Epidermal melanocyte (primary cell): Measurements from ENCODE around the gene TMEM86A.

Experiments used
- DNase-seq: peaks from one replicate; pipeline ENCODE4 v3.0.0; 2011; ENCODE audit warnings: low spot score; ENCODE audit not compliant: insufficient read length

TMEM86A gene

GRCh38 chr11:18699848-18700261, 1.3 kb downstream of the TMEM86A start:
- DNase-seq, result no peak

GRCh38 chr11:18700375-18700774, 1.8 kb downstream of the TMEM86A start:
- no peak for DNase-seq

DNA sequence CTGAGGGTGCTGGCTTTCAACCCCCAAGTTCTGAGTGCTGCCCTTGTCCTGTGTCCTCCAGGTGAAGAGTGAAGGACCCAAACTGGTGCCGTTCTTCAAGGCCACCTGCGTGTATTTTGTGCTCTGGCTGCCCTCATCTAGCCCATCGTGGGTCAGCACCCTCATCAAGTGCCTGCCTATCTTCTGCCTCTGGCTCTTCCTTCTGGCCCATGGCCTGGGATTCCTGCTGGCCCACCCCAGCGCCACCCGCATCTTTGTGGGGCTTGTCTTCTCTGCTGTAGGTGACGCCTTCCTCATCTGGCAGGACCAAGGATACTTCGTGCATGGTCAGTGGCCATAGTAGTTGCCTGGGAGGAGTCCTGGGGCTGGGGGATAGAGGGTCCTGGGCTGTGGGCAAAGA, 2.3 kb downstream of the TMEM86A start:
- DNase-seq, result no peak

- no peak for DNase-seq
Measured at GRCh38 chr11:18701614-18702216, 3.1 kb downstream of the TMEM86A start.

GRCh38 chr11:18703001-18703763, 4.6 kb downstream of the TMEM86A start:
- no peak for DNase-seq

DNA sequence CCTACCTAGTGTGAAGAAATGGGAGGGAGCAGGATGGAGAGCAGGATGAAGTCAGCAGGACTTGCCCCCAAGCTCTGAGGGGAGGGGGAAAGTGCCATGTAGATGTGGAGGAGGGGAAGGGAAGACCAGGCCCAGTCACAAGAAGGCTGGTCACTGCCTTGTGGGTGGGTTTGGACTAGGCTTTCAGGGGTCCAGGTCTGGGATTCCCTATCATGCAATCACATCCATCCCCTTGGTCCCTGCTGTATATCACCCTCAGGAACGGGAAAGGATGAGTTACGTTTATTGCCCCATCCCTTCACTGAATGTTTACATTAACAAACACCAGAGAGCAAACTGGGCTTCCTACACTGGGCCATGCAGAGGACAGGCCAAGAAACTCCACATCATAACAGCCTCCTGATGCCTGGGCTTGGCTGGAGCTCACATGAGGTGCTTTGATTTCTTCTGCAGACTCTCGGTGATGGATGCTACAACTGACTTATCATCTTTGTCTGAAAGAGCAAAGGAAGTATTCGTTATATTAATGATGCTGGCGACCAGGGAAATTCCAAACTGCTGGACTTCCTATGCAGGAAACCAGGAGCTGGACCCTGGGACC, 5.6 kb downstream of the TMEM86A start:
- no peak for DNase-seq

DNA sequence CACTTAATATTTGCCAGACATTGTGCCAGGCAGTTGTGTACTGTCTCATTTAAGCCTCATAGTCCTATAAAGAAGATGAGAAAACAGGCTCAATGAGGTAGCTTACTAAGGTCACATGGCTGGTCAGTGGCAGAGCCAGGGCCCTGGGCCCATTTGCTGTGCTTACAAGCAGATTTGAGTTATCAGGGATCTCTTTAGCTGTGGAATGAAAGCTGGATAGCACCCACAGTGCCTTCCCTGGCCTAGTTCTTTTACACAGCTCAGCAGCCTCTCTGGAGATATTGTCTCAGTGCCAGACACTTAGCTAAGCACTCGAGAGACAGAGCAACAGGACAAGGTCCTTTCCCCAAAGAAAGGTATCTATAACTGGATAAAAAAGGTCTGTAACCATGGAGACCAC, 6.1 kb downstream of the TMEM86A start:
- no peak for DNase-seq

DNA sequence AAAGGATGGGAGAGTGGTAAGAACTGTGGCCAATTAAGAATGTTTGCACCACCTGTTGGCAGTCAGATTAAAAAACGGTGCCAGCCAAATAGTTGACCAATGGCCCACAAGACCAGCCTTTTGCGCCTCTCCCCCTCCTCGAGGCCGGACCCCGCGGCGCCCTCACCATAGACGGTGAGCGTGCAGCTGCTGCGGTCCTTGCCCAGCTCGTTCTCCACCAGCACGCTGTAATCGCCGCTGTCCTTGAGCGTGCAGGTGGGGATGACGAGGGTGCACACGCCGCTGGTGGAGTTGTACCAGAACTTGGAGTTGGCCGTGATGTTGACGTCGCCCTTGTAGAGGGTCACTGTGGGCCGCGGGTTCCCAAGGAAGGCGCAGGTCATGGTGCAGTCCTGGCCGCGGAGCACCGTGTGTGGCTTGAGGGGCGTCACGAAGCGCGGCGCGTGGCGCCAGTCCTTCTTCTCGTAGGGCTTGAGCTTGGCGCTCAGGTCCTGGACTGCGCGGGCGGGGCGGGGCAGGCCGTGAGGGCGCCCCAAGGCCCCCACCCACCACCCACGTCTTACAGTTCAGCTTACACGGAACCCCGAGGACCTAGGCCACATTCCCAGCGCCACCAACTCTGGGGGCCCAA, 7.2 kb downstream of the TMEM86A start:
- no peak for DNase-seq

GRCh38 chr11:18706330-18707243, 8.0 kb downstream of the TMEM86A start:
- peak; percentile 74 for DNase-seq

DNA sequence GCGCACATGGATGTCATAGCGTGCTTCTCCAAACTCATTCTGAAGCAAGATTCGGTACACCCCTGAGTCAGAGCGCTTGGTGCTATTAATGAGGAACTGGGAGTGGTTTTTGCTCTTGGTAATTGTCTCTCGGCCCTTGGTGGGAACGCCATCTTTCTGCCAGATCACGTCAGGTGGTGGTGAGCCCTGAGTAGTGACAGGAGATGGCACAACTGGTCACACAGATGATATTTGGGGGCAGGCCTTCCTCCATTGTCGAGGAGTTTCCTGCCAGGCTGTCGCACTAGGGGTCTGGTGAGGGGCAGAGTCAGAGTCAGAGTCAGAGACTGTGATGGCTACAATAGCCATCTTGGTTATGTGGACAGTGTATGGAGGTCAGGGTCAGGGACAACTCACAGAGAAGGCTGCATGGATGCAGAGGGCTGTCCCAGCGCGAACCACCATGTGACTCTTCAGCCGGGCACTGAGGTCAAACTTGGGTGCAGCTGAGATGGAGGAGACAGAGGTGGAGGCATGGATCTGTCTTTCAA, 9.3 kb downstream of the TMEM86A start:
- no peak for DNase-seq

DNA sequence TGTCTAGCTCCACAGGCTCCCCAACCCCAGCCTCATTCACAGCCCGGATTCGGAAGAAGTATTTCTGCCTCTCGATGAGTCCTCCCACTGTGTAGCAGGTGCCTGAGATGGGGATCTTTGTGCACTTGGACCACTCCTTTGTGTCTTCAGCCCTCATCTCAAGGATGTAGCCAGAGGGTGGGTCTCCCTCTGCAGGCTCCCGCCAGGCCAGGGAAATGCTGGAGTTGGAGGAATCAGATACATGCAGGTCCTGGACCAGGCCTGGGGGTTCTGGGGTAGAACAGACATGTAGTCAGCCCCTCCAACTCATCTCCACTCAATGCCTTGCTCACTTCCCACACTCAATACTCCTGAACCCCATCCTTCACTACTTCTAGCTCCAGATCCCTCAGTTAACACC, 10.8 kb downstream of the TMEM86A start:
- DNase-seq, result no peak

GRCh38 chr11:18710545-18710944, 12.0 kb downstream of the TMEM86A start:
- DNase-seq, result no peak

DNA sequence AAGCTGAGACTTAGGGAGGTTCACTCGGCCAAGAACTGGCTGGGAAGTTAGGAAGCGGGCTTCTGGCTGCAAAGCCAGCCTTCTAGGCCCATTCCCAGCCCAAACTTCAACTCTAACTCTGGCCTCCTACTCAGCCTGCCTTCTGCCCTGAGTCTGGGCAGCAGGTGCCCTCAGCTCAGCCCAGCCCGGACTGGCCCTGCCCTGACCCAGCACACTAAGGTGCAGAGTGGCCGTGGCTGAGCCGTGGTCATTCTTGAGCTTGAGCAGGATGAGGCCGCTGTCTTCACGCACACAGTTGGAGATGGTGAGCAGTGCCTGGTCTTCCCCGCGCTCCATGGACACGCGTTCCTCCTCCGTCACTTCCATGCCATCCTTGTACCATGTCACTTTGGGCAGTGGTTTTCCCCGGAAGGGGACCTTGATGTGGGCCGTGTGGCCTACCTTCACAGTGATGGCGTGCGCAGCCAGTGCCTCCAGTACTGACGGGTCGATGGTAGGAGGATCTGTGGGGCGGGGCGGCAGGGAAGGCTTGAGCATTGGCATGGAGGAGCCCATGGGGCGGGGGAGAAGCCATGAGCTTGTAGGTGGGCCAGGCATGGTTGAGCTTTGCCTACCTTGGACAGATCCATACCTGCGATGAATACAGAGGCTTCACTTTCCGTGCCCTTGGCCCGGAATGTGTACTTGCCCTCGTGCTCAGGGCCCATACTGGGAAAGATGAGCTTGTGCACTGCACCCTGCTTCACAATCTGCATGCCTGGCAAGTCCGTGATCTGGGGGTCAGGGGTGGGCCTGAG, 15.3 kb downstream of the TMEM86A start:
- no peak for DNase-seq

GRCh38 chr11:18714443-18714780, 15.8 kb downstream of the TMEM86A start:
- no peak for DNase-seq

DNA sequence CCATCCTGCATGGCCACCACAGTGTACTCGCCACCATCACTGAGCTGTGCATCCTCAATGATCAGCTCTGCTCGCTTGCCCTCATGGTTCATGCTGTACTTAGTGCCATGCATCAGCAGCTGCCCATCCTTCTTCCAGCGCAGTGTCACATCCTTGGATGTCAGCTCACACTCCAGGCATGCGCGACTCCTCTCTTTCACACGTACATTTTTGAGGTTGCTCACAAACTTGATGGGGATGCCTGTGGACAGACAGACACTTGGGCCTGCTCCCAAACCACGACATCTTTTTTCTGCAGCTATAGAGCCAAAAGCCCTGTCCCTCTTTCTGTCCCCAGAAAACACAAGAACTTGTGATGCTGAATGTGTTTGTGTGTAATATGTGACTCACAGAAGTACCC, 16.9 kb downstream of the TMEM86A start:
- DNase-seq, result no peak

GRCh38 chr11:18720091-18720807, 21.7 kb downstream of the TMEM86A start:
- DNase-seq, result no peak

DNA sequence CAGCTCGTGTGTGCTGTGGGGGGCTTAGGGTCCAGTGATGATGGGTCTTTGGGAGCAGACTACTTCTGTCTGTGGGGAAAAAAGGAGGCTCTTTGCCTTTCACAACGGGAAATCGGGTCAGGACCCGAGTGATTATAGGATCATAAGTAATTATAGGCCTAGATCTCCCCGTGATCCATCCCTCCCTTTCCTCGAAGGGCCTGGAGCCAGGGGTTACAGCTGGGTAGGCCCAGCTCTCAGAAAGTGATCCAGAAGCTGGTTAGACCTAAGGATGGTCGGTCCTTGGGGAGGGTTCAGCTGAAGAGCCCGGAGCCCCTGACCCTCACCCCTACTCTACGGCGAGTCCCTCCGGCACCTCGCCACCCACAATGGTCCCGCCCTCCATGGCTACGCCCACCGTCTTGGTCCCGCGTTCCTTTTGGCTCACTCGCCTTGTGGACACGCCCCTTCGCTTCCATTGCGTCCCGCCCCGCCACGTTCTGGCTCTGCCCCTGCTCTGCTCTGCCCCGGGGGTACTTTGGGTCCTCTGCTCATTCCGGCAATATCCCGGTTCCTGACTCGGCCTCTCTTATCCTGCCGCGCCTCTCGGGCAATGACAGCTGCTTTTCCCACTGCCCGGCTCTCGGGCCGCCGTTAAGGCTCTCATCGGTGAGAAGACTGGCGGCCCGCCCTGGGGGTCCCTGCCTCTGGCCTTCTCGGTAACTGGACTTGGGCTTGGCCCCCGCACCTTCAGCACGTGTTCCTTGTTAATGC, 22.4 kb downstream of the TMEM86A start:
- peak; percentile 88 for DNase-seq

- no peak for DNase-seq
Measured at GRCh38 chr11:18721561-18722292, 23.1 kb downstream of the TMEM86A start.
